ENCODE measurements around the gene STK32C.

DNA sequence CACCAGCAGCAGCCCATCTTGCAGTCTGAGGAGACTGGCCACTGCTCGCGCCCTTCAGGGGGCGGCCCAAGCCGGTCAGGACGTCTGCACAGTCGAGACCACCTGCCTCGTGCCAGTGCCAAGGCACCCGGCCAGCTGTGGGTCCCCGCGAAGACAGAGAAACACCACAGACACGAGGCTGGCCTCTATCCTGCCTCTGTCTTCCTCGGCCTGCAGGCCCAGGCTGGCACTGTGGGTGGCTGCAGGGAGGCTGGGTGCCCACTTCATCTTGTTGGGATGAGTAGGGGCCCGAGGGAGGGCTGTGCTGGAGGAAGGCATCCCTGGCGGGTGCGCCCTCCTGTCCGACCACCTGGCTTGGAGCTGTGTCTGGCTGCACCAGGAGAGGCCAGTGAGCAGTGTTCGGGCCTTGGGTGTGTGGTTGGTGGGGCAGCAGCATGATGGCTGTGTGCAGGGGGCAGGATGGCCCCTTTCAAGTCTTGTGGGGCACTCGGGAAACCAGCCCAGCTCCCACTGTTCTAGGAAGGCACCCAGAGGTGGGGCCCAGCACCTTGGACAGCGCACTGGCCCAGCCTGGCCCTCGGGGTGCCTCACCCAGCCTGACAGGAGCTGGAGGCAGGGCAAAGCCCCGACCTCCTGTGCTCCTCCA lies 113.7 kb downstream of the STK32C start:
- TF ChIP-seq, protein P1, sequence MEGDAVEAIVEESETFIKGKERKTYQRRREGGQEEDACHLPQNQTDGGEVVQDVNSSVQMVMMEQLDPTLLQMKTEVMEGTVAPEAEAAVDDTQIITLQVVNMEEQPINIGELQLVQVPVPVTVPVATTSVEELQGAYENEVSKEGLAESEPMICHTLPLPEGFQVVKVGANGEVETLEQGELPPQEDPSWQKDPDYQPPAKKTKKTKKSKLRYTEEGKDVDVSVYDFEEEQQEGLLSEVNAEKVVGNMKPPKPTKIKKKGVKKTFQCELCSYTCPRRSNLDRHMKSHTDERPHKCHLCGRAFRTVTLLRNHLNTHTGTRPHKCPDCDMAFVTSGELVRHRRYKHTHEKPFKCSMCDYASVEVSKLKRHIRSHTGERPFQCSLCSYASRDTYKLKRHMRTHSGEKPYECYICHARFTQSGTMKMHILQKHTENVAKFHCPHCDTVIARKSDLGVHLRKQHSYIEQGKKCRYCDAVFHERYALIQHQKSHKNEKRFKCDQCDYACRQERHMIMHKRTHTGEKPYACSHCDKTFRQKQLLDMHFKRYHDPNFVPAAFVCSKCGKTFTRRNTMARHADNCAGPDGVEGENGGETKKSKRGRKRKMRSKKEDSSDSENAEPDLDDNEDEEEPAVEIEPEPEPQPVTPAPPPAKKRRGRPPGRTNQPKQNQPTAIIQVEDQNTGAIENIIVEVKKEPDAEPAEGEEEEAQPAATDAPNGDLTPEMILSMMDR (IDR thresholded peaks at IDR 0.05) = no peak
- no peak for TF ChIP-seq EZH2 (IDR thresholded peaks at IDR 0.05)

Data from neural progenitor cell (in vitro differentiated cells).